ENCODE data around the gene GLDN.

Gene GLDN

GRCh38 chr15:51322621-51323296 is 18.7 kb upstream of the GLDN start:
- DNase-seq (ENCODE audit: low read depth): no peak

GRCh38 chr15:51323749-51324148 is 17.7 kb upstream of the GLDN start:
- no peak for DNase-seq (ENCODE audit: low read depth)

- DNase-seq (ENCODE audit: low read depth): no peak
Measured at GRCh38 chr15:51325167-51325566, 16.3 kb upstream of the GLDN start.

GRCh38 chr15:51327081-51327480 is 14.4 kb upstream of the GLDN start:
- DNase-seq (ENCODE audit: low read depth): no peak

- DNase-seq (ENCODE audit: low read depth): no peak
Measured at GRCh38 chr15:51328926-51329325, 12.5 kb upstream of the GLDN start.

GRCh38 chr15:51331141-51331540 is 10.3 kb upstream of the GLDN start:
- DNase-seq (ENCODE audit: low read depth): no peak

- no peak for DNase-seq (ENCODE audit: low read depth)
Measured at GRCh38 chr15:51332206-51333147, 9.0 kb upstream of the GLDN start.

- no peak for DNase-seq (ENCODE audit: low read depth)
Measured at GRCh38 chr15:51333571-51333970, 7.9 kb upstream of the GLDN start.

GRCh38 chr15:51334011-51334451 is 7.4 kb upstream of the GLDN start:
- DNase-seq (ENCODE audit: low read depth): no peak

- no peak for DNase-seq (ENCODE audit: low read depth)
Measured at GRCh38 chr15:51335087-51335486, 6.4 kb upstream of the GLDN start.

- no peak for DNase-seq (ENCODE audit: low read depth)
Measured at GRCh38 chr15:51335538-51336410, 5.7 kb upstream of the GLDN start.

GRCh38 chr15:51338496-51338895 is 3.0 kb upstream of the GLDN start, which contains the start of gene CYP19A1:
Gene CYP19A1 (minus strand): TSS chr15:51338596. CDS start chr15:51242912, 95,684 bp downstream.
- DNase-seq (ENCODE audit: low read depth): no peak

GRCh38 chr15:51342227-51342999 is 958 bp downstream of the GLDN start:
- DNase-seq (ENCODE audit: low read depth): no peak

GRCh38 chr15:51343466-51343865 is 2.0 kb downstream of the GLDN start:
- DNase-seq (ENCODE audit: low read depth): no peak

- DNase-seq (ENCODE audit: low read depth): no peak
Measured at GRCh38 chr15:51346136-51346535, 4.7 kb downstream of the GLDN start.

- DNase-seq (ENCODE audit: low read depth): no peak
Measured at GRCh38 chr15:51348688-51349087, 7.2 kb downstream of the GLDN start.

GRCh38 chr15:51349156-51349844 is 7.8 kb downstream of the GLDN start:
- DNase-seq (ENCODE audit: low read depth): no peak

GRCh38 chr15:51350723-51351122 is 9.3 kb downstream of the GLDN start:
- no peak for DNase-seq (ENCODE audit: low read depth)

- no peak for DNase-seq (ENCODE audit: low read depth)
Measured at GRCh38 chr15:51353976-51354375, 12.5 kb downstream of the GLDN start.

- DNase-seq (ENCODE audit: low read depth): no peak
Measured at GRCh38 chr15:51355096-51355495, 13.6 kb downstream of the GLDN start.

- DNase-seq (ENCODE audit: low read depth): no peak
Measured at GRCh38 chr15:51356147-51356546, 14.7 kb downstream of the GLDN start.

Measured in stimulated activated CD8-positive, alpha-beta memory T cell treated with anti-CD3 and anti-CD28 coated beads, Interleukin-4, amount 100 ng/mL, for 24 hours (primary cell).